IPS-18a (cell line): Measurements from ENCODE around the gene TMEM247.

ENCODE experiments used
- H3K27ac ChIP-seq: one replicate; pipeline ENCODE4 v1.5.1; 2013; ENCODE audit warnings: low read length
- H3K27me3 ChIP-seq: one replicate; pipeline ENCODE4 v1.6.1; 2013; ENCODE audit warnings: mild to moderate bottlenecking, low read length; ENCODE audit not compliant: control insufficient read depth, insufficient read depth
- H3K36me3 ChIP-seq: one replicate; pipeline ENCODE4 v1.6.1; 2013; ENCODE audit warnings: low read depth, low read length; ENCODE audit not compliant: control insufficient read depth
- H3K4me1 ChIP-seq: one replicate; pipeline ENCODE4 v1.6.1; 2013; ENCODE audit warnings: low read depth, low read length; ENCODE audit not compliant: control insufficient read depth
- H3K4me3 ChIP-seq: one replicate; pipeline ENCODE4 v1.5.1; 2013; ENCODE audit warnings: low read length
- H3K9ac ChIP-seq: one replicate; pipeline ENCODE4 v1.6.1; 2013; ENCODE audit warnings: mild to moderate bottlenecking, low read length, moderate library complexity
- H3K9me3 ChIP-seq: one replicate; pipeline ENCODE4 v1.6.1; 2013; ENCODE audit warnings: low read depth, low read length; ENCODE audit not compliant: control insufficient read depth

TMEM247 gene

DNA sequence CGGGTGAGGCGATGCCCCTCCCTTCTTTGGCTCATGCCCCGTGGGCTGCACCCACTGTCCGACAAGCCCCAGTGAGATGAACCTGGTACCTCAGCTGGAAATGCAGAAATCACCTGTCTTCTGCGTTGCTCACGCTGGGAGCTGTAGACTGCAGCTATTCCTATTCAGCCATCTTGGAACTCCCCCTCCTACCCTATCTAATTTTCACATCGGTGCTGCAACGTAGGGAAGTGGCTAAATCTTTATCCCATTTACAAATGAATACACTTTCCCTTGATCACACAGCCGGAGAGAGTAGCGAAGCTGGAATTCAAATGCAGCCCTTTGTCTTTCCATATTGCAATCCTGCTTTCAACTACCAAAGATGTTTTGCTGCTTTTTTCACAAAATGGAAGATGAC is 1.4 kb upstream of the TMEM247 start:
- no peaks in the 10 kb centered on the region for H3K36me3 ChIP-seq
- no peaks in the 10 kb centered on the region for H3K9me3 ChIP-seq
- H3K27ac ChIP-seq = no peak overlapping the region
- no peak overlapping the region for H3K9ac ChIP-seq
- H3K27me3 ChIP-seq = no peaks in the 10 kb centered on the region
- no peaks in the 10 kb centered on the region for H3K4me1 ChIP-seq
- no peak overlapping the region for H3K4me3 ChIP-seq

- no peak overlapping the region for H3K27ac ChIP-seq
- no peak overlapping the region for H3K4me3 ChIP-seq
- H3K9ac ChIP-seq = no peak overlapping the region
- H3K27me3 ChIP-seq = no peaks in the 10 kb centered on the region
- H3K36me3 ChIP-seq = no peaks in the 10 kb centered on the region
- no peaks in the 10 kb centered on the region for H3K4me1 ChIP-seq
- no peaks in the 10 kb centered on the region for H3K9me3 ChIP-seq
These were observed 1.2 kb downstream of the TMEM247 start for GRCh38 chr2:46480562-46480961.

DNA sequence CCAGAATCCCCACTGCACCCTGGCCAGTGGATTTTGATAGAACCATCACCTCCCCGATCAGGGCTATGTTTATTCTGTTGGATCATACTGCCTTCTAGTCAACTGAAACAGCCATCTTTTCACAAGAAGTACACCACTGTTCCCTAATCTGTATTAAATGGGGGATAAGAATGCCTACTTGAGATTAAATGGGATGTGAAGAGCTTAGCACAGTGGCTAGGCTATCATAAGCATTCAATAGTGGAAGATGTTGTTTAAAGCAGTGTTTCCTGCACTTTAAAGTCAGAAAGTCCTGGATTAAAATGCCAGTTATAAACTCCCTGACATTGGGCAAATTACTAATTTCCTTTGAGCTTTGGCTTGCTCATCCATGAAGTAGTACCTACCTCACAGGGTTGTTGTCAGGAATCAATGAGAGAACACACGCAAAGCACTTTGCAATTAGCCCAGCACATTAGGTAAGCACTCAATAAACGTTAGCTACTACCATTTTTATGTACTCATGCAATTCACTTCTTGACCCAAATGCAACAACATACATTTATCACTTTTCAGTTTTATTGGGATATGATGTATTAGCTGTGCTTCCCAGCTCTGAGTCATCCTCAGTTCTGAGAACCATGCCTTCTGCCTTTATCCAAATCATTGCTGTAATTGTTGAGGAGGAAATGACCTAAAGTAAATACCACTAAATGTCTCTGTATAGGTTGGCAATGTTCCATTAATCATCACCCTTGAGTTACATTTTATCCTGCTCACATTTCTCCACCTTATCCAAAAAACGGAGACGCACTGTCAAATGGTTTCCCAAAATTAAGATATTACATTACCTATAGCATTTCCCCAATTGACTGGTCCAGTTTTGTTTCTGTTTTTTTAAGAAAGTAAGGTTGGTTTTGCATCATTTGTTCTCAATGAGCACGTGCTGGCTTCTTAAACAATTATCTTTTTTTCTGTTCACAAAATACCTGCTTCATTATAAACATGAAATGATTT is 2.1 kb downstream of the TMEM247 start:
- no peak overlapping the region for H3K4me3 ChIP-seq
- H3K27ac ChIP-seq = no peak overlapping the region
- no peak overlapping the region for H3K9ac ChIP-seq
- H3K4me1 ChIP-seq = no peaks in the 10 kb centered on the region
- no peaks in the 10 kb centered on the region for H3K9me3 ChIP-seq
- H3K27me3 ChIP-seq = no peaks in the 10 kb centered on the region
- no peaks in the 10 kb centered on the region for H3K36me3 ChIP-seq

- no peaks in the 10 kb centered on the region for H3K27me3 ChIP-seq
- no peaks in the 10 kb centered on the region for H3K36me3 ChIP-seq
- no peak overlapping the region for H3K9ac ChIP-seq
- H3K9me3 ChIP-seq = no peaks in the 10 kb centered on the region
- no peak overlapping the region for H3K4me3 ChIP-seq
- no peaks in the 10 kb centered on the region for H3K4me1 ChIP-seq
- no peak overlapping the region for H3K27ac ChIP-seq
These were observed 3.1 kb downstream of the TMEM247 start for GRCh38 chr2:46482490-46482889.

- Histone ChIP-seq H3K36me3 (no peaks in the 10 kb centered on the region), H3K9ac (no peak overlapping the region), H3K9me3 (no peaks in the 10 kb centered on the region), H3K27ac (no peak overlapping the region), H3K27me3 (no peaks in the 10 kb centered on the region), H3K4me3 (no peak overlapping the region), H3K4me1 (peaks cover 5% of the 10 kb centered on the region)
These were observed 5.6 kb downstream of the TMEM247 start for GRCh38 chr2:46485002-46485401.

DNA sequence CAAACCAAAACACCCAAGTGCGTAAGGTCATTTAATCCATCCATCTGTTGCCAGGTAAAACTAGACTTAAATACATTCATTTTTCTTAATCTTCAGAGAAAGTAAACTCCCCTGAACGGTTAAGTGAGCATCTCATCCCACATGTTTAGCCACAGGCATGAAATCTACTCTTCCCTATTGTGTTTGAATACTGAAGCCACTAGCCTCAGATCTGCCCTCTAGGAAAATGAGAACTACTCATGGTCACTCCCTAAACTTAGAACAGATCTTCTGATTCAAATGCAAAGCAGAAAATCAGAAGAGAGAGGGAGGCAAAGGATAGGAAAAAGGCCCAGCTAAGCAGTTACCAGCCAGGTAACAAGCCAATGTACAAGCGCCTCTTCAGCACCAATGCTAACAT is 7.1 kb downstream of the TMEM247 start:
- Histone ChIP-seq H3K9ac (no peak overlapping the region), H3K27ac (no peak overlapping the region), H3K4me3 (no peak overlapping the region), H3K36me3 (no peaks in the 10 kb centered on the region), H3K9me3 (no peaks in the 10 kb centered on the region), H3K27me3 (no peaks in the 10 kb centered on the region), H3K4me1 (peaks cover 9% of the 10 kb centered on the region)

- peaks cover 9% of the 10 kb centered on the region for H3K4me1 ChIP-seq
- no peaks in the 10 kb centered on the region for H3K36me3 ChIP-seq
- H3K4me3 ChIP-seq = no peak overlapping the region
- H3K9me3 ChIP-seq = no peaks in the 10 kb centered on the region
- H3K27ac ChIP-seq = no peak overlapping the region
- H3K27me3 ChIP-seq = no peaks in the 10 kb centered on the region
- no peak overlapping the region for H3K9ac ChIP-seq
These were observed 8.4 kb downstream of the TMEM247 start for GRCh38 chr2:46487667-46488335.

GRCh38 chr2:46488389-46488788 is 9.0 kb downstream of the TMEM247 start:
- Histone ChIP-seq H3K27me3 (no peaks in the 10 kb centered on the region), H3K27ac (no peak overlapping the region), H3K36me3 (no peaks in the 10 kb centered on the region), H3K4me3 (no peak overlapping the region), H3K9ac (no peak overlapping the region), H3K4me1 (peaks cover 9% of the 10 kb centered on the region), H3K9me3 (no peaks in the 10 kb centered on the region)

- Histone ChIP-seq H3K27ac (no peak overlapping the region), H3K4me3 (no peak overlapping the region), H3K36me3 (no peaks in the 10 kb centered on the region), H3K27me3 (no peaks in the 10 kb centered on the region), H3K4me1 (peaks cover 9% of the 10 kb centered on the region), H3K9me3 (no peaks in the 10 kb centered on the region), H3K9ac (no peak overlapping the region)
These were observed 10.2 kb downstream of the TMEM247 start for GRCh38 chr2:46489423-46490174.

GRCh38 chr2:46490521-46491141 is 11.3 kb downstream of the TMEM247 start:
- Histone ChIP-seq H3K9me3 (no peaks in the 10 kb centered on the region), H3K4me3 (no peak overlapping the region), H3K27me3 (no peaks in the 10 kb centered on the region), H3K27ac (no peak overlapping the region), H3K36me3 (no peaks in the 10 kb centered on the region), H3K4me1 (peaks cover 9% of the 10 kb centered on the region), H3K9ac (no peak overlapping the region)

- peaks cover 4% of the 10 kb centered on the region for H3K27me3 ChIP-seq
- peaks cover 9% of the 10 kb centered on the region for H3K4me1 ChIP-seq
- H3K9ac ChIP-seq = no peak overlapping the region
These were observed 12.9 kb downstream of the TMEM247 start for GRCh38 chr2:46492301-46492700.

More at GRCh38 chr2:46492301-46492700, 12.9 kb downstream of the TMEM247 start:
- no peaks in the 10 kb centered on the region for H3K9me3 ChIP-seq
- no peak overlapping the region for H3K27ac ChIP-seq
- no peaks in the 10 kb centered on the region for H3K36me3 ChIP-seq
- no peak overlapping the region for H3K4me3 ChIP-seq
